Right renal pelvis (tissue), 4 donors: ENCODE measurements around the gene NOTCH2NLA. TPM values are rescaled to one million over a fixed set of nuclear protein-coding genes. Genes with fewer than 3 reads are reported as not detected.
"Not testable (repeated sequence)": the region's sequence is repeated elsewhere in the genome, so short reads cannot be mapped to it uniquely, and the experiment has no call there.

ENCODE experiments used
- DNase-seq, 4 donors: peaks; one replicate each; pipeline ENCODE4 v3.0.0-alpha.2; 2013; ENCODE audit warnings: low read depth in 4 of 4, low spot score in 3 of 4, missing footprints in 1 of 4
- polyA plus RNA-seq, 4 donors: library from polyadenylated mRNA; unstranded; fragments of 120-200 nt; gene quantifications; one replicate each; pipeline ENCODE4 v1.2.1, GENCODE V29; 2013; ENCODE audit not compliant: insufficient read length in 4 of 4

Gene NOTCH2NLA
- polyA plus RNA-seq, 4 donors: 42.0 to 52.7 (median 45.5) TPM

- not testable (repeated sequence) for DNase-seq
Observed at GRCh38 chr1:146174531-146174930, 54.3 kb downstream of the NOTCH2NLA start.

- not testable (repeated sequence) for DNase-seq
Observed at GRCh38 chr1:146167740-146168139, 61.1 kb downstream of the NOTCH2NLA start.

- DNase-seq: not testable (repeated sequence)
Observed at GRCh38 chr1:146167273-146167672, 61.5 kb downstream of the NOTCH2NLA start.

- not testable (repeated sequence) for DNase-seq
Observed at GRCh38 chr1:146144465-146144864, 84.4 kb downstream of the NOTCH2NLA start, which contains the start of gene NBPF10. NBPF10 (minus strand) TSS chr1:146144804; CDS start chr1:146144769, 35 bp downstream.

Other genes starting within 250 kb of the NOTCH2NLA start
- gene TXNIP, start 232.4 kb downstream of the NOTCH2NLA start, polyA plus RNA-seq: 100 to 1,000 TPM; 423 to 571 (median 523) TPM
- gene HJV, start 207.3 kb downstream of the NOTCH2NLA start, polyA plus RNA-seq: under 1 TPM in 2 of 4 donors, not detected in 2; 0.13 TPM
- gene NBPF10, start 84.2 kb downstream of the NOTCH2NLA start, polyA plus RNA-seq: 1 to 10 TPM; 2.1 to 3.4 (median 2.9) TPM